Progenitor cell of endocrine pancreas (in vitro differentiated cells): Measurements from ENCODE around the gene WDR31. TPM values are rescaled to one million over a fixed set of nuclear protein-coding genes. Genes with fewer than 3 reads are reported as not detected.

Experiments used
- DNase-seq: peaks from one replicate; pipeline ENCODE4 v3.0.0; 2021; ENCODE audit warnings: low spot score; ENCODE audit not compliant: unreplicated experiment
- H3K27ac Mint-ChIP-seq: 2 replicates; pipeline ENCODE4 v1.8.0; 2021; ENCODE audit warnings: mild to moderate bottlenecking, moderate library complexity, mixed read lengths
- H3K27me3 Mint-ChIP-seq: 2 replicates; pipeline ENCODE4 v1.8.0; 2021; ENCODE audit warnings: mixed read lengths
- H3K36me3 Mint-ChIP-seq: 2 replicates; pipeline ENCODE4 v1.8.0; 2022; ENCODE audit warnings: mixed read lengths; ENCODE audit not compliant: insufficient read depth
- H3K4me1 Mint-ChIP-seq: 2 replicates; pipeline ENCODE4 v1.8.0; 2021; ENCODE audit warnings: low read depth, mixed read lengths
- H3K4me3 Mint-ChIP-seq: 2 replicates; pipeline ENCODE4 v1.8.0; 2021; ENCODE audit warnings: low read depth, mild to moderate bottlenecking, moderate library complexity, mixed read lengths
- H3K9me3 Mint-ChIP-seq: 2 replicates; pipeline ENCODE4 v1.8.0; 2021; ENCODE audit warnings: low read depth, mixed read lengths
- CTCF ChIP-seq: fragments of 200-600 bp; sonication (generic); IDR thresholded peaks from one replicate; pipeline ENCODE4 v1.5.0; 2021; ENCODE audit warnings: antibody characterized with exemption, mild to moderate bottlenecking; ENCODE audit not compliant: unreplicated experiment
- total RNA-seq: library from RNA; stranded (reverse); gene quantifications from 2 replicates; pipeline ENCODE4 v1.2.1, GENCODE V29; 2021

Gene WDR31
- total RNA-seq, 1 donor from 2014 or later: 5.7 TPM

GRCh38 chr9:113361304-113362018, 21.4 kb upstream of the WDR31 start:
- H3K36me3 Mint-ChIP-seq: peaks cover 11% of the 10 kb centered on the region
- TF ChIP-seq CTCF: no peak
- no peak for DNase-seq
- H3K27ac Mint-ChIP-seq: no peak overlapping the region
- H3K27me3 Mint-ChIP-seq: no peaks in the 10 kb centered on the region
- H3K4me3 Mint-ChIP-seq: no peak overlapping the region
- H3K4me1 Mint-ChIP-seq: no peaks in the 10 kb centered on the region
- no peaks in the 10 kb centered on the region for H3K9me3 Mint-ChIP-seq

DNA sequence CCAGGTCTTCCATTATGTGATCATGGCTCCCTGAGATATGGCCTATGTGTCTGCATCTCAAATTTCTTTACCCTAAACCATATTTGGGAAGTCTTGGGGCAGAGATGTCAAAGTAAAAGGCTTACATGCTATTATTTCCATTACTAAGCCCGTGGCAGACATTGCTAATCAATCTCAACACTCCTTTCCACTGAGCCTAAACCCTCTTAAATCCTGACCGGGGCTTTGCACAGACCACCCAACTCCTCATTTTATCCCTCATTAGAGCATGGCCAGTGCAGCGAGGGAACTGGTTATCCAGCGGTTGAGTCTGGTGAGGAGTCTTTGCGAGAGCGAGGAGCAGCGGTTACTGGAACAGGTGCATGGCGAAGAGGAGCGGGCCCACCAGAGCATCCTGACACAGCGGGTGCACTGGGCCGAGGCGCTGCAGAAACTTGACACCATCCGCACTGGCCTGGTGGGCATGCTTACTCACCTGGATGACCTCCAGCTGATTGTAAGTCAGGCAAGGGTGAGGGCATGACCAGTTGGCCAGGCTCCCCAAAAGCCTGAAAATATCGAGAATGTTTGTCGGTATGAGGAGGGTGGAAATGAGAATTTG, 20.3 kb upstream of the WDR31 start:
- peaks cover 9% of the 10 kb centered on the region for H3K36me3 Mint-ChIP-seq
- no peak overlapping the region for H3K27ac Mint-ChIP-seq
- no peak overlapping the region for H3K4me3 Mint-ChIP-seq
- H3K4me1 Mint-ChIP-seq: no peaks in the 10 kb centered on the region
- no peaks in the 10 kb centered on the region for H3K9me3 Mint-ChIP-seq
- DNase-seq: no peak
- no peak for TF ChIP-seq CTCF
- H3K27me3 Mint-ChIP-seq: no peaks in the 10 kb centered on the region

GRCh38 chr9:113359385-113359784, 19.3 kb upstream of the WDR31 start:
- Mint-ChIP-seq H3K4me1 (no peaks in the 10 kb centered on the region), H3K4me3 (no peak overlapping the region), H3K36me3 (peaks cover 12% of the 10 kb centered on the region), H3K9me3 (no peaks in the 10 kb centered on the region), H3K27me3 (no peaks in the 10 kb centered on the region), H3K27ac (no peak overlapping the region)
- TF ChIP-seq CTCF: no peak
- no peak for DNase-seq

GRCh38 chr9:113356686-113357292, 16.7 kb upstream of the WDR31 start:
- no peak for TF ChIP-seq CTCF
- Mint-ChIP-seq H3K4me3 (no peak overlapping the region), H3K27ac (no peak overlapping the region), H3K4me1 (no peaks in the 10 kb centered on the region), H3K27me3 (no peaks in the 10 kb centered on the region), H3K36me3 (peaks cover 14% of the 10 kb centered on the region), H3K9me3 (no peaks in the 10 kb centered on the region)
- DNase-seq: no peak

- H3K4me1 Mint-ChIP-seq: peaks cover 6% of the 10 kb centered on the region
- H3K27me3 Mint-ChIP-seq: no peaks in the 10 kb centered on the region
- no peak for DNase-seq
- no peak overlapping the region for H3K4me3 Mint-ChIP-seq
- TF ChIP-seq CTCF: peak; percentile 35
- H3K27ac Mint-ChIP-seq: no peak overlapping the region
- peaks cover 14% of the 10 kb centered on the region for H3K36me3 Mint-ChIP-seq
- no peaks in the 10 kb centered on the region for H3K9me3 Mint-ChIP-seq
Measured at GRCh38 chr9:113355040-113355596, 15.0 kb upstream of the WDR31 start.
